DMS79 (cell line): ENCODE measurements around the gene EPHA7.

Experiments
- DNase-seq: peaks from one replicate; lab custom pipeline; 2025; lab: John Stamatoyannopoulos, UW

Gene EPHA7

GRCh38 chr6:93243231-93243778, 176.1 kb downstream of the EPHA7 start:
- no peak for DNase-seq

GRCh38 chr6:93242049-93242448, 177.3 kb downstream of the EPHA7 start:
- DNase-seq: no peak

GRCh38 chr6:93238632-93239031, 180.7 kb downstream of the EPHA7 start:
- DNase-seq: no peak

- DNase-seq: no peak
Observed at GRCh38 chr6:93235775-93236174, 183.6 kb downstream of the EPHA7 start.

- no peak for DNase-seq
Observed at GRCh38 chr6:93226822-93227221, 192.5 kb downstream of the EPHA7 start.

- no peak for DNase-seq
Observed at GRCh38 chr6:93222071-93222851, 197.1 kb downstream of the EPHA7 start.

GRCh38 chr6:93219447-93219846, 199.9 kb downstream of the EPHA7 start:
- DNase-seq: no peak

GRCh38 chr6:93218096-93218495, 201.3 kb downstream of the EPHA7 start:
- no peak for DNase-seq

- no peak for DNase-seq
Observed at GRCh38 chr6:93213028-93213427, 206.3 kb downstream of the EPHA7 start.

GRCh38 chr6:93210908-93211307, 208.5 kb downstream of the EPHA7 start:
- no peak for DNase-seq

GRCh38 chr6:93209358-93209757, 210.0 kb downstream of the EPHA7 start:
- no peak for DNase-seq

- no peak for DNase-seq
Observed at GRCh38 chr6:93196406-93196970, 222.9 kb downstream of the EPHA7 start.

GRCh38 chr6:93194480-93194879, 224.9 kb downstream of the EPHA7 start:
- DNase-seq: no peak

GRCh38 chr6:93193868-93194267, 225.5 kb downstream of the EPHA7 start:
- DNase-seq: no peak
